HEK293 (cell line): ENCODE data around the gene RINL.
"Not testable (repeated sequence)": the region's sequence is repeated elsewhere in the genome, so short reads cannot be mapped to it uniquely, and the experiment has no call there.

Experiments
- CTCF ChIA-PET: fragments of 350-600 bp; formaldehyde crosslinking; extraction: SDS; loops from one replicate; lab custom pipeline; 2021; ENCODE audit warnings: antibody characterized with exemption; lab: Yijun Ruan, JAX
- POLR2A ChIA-PET: fragments of 300-600 bp; formaldehyde crosslinking; extraction: SDS; loops from one replicate; lab custom pipeline; 2020; ENCODE audit warnings: antibody characterized with exemption, inconsistent platforms; lab: Yijun Ruan, JAX
- H3K27ac ChIP-seq: fragments of 200-500 bp; sonication (Bioruptor generic); 2 replicates; pipeline ENCODE4 v1.5.1; 2014; ENCODE audit warnings: low read depth, low read length, control low read depth, inconsistent platforms; ENCODE audit errors: extremely low read depth
- H3K36me3 ChIP-seq, 2 experiments: fragments of 200-500 bp in 1 of 2; sonication (Bioruptor generic) in 1 of 2; 1 replicate in 1 of 2; 2 replicates in 1 of 2; pipeline ENCODE4 v1.5.1; 2014 to 2017; ENCODE audit warnings: inconsistent platforms in 2 of 2, low read length in 2 of 2; ENCODE audit not compliant: control insufficient read depth in 2 of 2, insufficient read depth in 1 of 2
- H3K4me1 ChIP-seq: fragments of 200-500 bp; sonication (Bioruptor generic); 2 replicates; pipeline ENCODE4 v1.5.1; 2014; ENCODE audit warnings: mild to moderate bottlenecking, low read length, inconsistent platforms; ENCODE audit not compliant: control insufficient read depth, insufficient read depth
- H3K4me3 ChIP-seq: 2 replicates; pipeline ENCODE4 v1.5.1; 2011; ENCODE audit warnings: low read depth, mild to moderate bottlenecking, control low read depth, low read length, moderate library complexity
- H3K9me3 ChIP-seq: fragments of 200-500 bp; sonication (Bioruptor generic); 2 replicates; pipeline ENCODE4 v1.5.1; 2014; ENCODE audit warnings: low read depth, low read length, inconsistent platforms; ENCODE audit not compliant: control insufficient read depth, insufficient read depth
- BCL11B ChIP-seq: fragments of 450-650 bp; formaldehyde crosslinking; IDR thresholded peaks from 2 replicates; pipeline ENCODE4 v1.5.1; 2016; ENCODE audit warnings: low read depth, missing biosample characterization, missing genetic modification characterization
- EGR2 ChIP-seq: fragments of 450-650 bp; formaldehyde crosslinking; IDR thresholded peaks from 2 replicates; pipeline ENCODE4 v1.5.1; 2016; ENCODE audit warnings: low read depth, missing biosample characterization, missing genetic modification characterization
- SP3 ChIP-seq: fragments of 450-650 bp; formaldehyde crosslinking; IDR thresholded peaks from 2 replicates; pipeline ENCODE4 v1.5.1; 2016; ENCODE audit warnings: missing biosample characterization, missing genetic modification characterization
- ZFHX2 ChIP-seq: fragments of 450-650 bp; formaldehyde crosslinking; conservative IDR thresholded peaks from 2 replicates; pipeline ENCODE4 v1.5.1; 2016; ENCODE audit warnings: missing biosample characterization, missing genetic modification characterization
- TF ChIP-seq, protein P1 (sequence below): fragments of 450-650 bp; formaldehyde crosslinking; IDR thresholded peaks from 2 replicates; pipeline ENCODE4 v1.5.1; 2016; ENCODE audit warnings: missing biosample characterization, missing genetic modification characterization
- TF ChIP-seq, protein P2 (sequence below): fragments of 450-650 bp; IDR thresholded peaks from 2 replicates; pipeline ENCODE4 v1.5.1; 2018; ENCODE audit warnings: missing biosample characterization, missing genetic modification characterization
- TF ChIP-seq, protein P3 (sequence below): fragments of 450-650 bp; formaldehyde crosslinking; IDR thresholded peaks from 2 replicates; pipeline ENCODE4 v1.5.1; 2017; ENCODE audit warnings: missing biosample characterization, missing genetic modification characterization
- TF ChIP-seq, protein P4 (sequence below): fragments of 450-650 bp; formaldehyde crosslinking; IDR thresholded peaks from 2 replicates; pipeline ENCODE4 v1.5.1; 2016; ENCODE audit warnings: missing biosample characterization, missing genetic modification characterization

RINL gene

DNA sequence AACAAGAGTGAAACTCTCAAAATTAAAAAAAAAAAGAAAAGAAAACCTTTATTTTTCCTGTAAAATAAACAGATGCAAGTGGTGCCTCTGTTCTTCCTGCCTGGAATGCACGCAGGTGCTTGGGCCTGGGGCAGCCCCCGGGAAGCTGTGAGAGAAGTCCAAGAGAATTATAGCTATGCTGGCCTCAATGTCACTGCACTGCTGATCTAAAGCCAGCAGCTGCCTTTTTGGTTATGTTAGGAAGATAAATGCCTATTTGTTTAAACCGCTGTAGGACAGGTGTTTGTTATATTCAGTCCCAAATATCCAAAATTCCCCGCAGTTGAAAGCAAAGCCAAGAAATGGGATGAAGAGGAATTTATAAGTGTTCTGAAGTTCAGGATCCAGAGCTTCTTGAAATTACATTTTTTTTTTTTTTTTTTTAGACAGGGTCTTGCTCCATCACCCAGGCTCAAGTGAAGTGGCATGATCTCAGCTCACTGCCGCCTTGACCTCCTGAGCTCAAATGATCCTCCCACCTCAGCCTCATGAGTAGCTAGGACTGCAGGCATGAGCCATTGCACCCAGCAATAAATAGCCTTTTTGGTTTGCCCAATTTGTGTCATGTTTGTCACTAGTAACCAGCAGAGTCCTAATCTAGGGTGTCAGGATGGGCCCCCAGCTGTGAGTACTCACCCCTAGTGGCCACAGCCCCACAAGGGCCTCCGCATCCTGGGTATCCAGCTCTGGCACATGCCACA, 2.2 kb downstream of the RINL start (continued):
- TF ChIP-seq, protein P1, sequence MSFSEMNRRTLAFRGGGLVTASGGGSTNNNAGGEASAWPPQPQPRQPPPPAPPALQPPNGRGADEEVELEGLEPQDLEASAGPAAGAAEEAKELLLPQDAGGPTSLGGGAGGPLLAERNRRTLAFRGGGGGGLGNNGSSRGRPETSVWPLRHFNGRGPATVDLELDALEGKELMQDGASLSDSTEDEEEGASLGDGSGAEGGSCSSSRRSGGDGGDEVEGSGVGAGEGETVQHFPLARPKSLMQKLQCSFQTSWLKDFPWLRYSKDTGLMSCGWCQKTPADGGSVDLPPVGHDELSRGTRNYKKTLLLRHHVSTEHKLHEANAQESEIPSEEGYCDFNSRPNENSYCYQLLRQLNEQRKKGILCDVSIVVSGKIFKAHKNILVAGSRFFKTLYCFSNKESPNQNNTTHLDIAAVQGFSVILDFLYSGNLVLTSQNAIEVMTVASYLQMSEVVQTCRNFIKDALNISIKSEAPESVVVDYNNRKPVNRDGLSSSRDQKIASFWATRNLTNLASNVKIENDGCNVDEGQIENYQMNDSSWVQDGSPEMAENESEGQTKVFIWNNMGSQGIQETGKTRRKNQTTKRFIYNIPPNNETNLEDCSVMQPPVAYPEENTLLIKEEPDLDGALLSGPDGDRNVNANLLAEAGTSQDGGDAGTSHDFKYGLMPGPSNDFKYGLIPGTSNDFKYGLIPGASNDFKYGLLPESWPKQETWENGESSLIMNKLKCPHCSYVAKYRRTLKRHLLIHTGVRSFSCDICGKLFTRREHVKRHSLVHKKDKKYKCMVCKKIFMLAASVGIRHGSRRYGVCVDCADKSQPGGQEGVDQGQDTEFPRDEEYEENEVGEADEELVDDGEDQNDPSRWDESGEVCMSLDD (tag by site-specific recombination), result no peak

DNA sequence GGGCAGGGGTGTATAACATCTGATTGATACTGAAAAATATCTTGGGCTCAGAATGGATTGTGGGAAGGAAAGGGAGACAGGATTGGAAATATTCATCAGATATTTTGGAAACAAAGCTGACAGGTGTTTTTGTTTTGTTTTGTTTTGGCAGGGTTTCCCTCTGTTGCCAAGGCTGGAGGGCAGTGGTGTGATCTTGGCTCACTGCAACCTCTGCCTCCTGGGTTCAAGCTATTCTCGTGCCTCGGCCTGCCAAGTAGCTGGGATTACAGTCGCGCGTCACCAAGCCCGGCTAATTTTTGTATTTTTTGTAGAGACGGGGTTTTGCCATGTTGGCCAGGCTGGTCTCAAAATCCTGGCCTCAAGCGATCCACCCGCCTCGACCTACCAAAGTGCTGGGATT, 4.7 kb downstream of the RINL start:
- POLR2A ChIA-PET, result interaction anchor here (3.1 kb wide), 1 partner anchor 24 kb away, joined by 22 read pairs; the partner anchor contains the start of gene HNRNPL
- CTCF ChIA-PET, result interaction anchor here (0.6 to 9.0 kb wide), 4 partner anchors 15 to 358 kb away, joined by 3 to 84 read pairs (median 3); partner anchors contain the start of genes MRPS12 and SARS2
- H3K4me3 ChIP-seq, result not testable (repeated sequence)

DNA sequence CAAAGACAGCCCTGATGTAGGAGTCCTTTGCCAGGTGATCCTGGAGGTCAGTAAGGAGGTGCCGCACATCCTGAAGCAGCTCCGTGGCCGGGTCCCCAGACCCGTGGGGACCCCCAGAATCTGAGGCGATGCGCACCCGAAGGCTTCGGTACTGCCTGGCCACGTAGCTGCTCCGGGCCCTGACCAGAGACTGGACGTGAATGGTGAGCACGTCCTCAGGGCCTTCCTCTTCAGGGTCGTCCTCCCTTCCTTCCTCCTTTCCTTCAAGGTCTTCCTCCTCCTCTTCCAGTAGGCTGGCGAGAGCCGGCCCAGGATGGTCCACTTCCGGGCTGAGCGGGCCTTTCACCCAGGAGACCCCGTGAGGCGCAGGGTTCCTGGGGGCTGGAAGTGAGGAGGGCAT, 7.5 kb downstream of the RINL start:
- TF ChIP-seq SP3 (tag by site-specific recombination) (no peak), BCL11B (tag by site-specific recombination) (no peak)
- TF ChIP-seq, protein P1 (tag by site-specific recombination), result 0 out of 2 replicates have a peak, but pooled peaks have one; percentile 13
- TF ChIP-seq, protein P2, sequence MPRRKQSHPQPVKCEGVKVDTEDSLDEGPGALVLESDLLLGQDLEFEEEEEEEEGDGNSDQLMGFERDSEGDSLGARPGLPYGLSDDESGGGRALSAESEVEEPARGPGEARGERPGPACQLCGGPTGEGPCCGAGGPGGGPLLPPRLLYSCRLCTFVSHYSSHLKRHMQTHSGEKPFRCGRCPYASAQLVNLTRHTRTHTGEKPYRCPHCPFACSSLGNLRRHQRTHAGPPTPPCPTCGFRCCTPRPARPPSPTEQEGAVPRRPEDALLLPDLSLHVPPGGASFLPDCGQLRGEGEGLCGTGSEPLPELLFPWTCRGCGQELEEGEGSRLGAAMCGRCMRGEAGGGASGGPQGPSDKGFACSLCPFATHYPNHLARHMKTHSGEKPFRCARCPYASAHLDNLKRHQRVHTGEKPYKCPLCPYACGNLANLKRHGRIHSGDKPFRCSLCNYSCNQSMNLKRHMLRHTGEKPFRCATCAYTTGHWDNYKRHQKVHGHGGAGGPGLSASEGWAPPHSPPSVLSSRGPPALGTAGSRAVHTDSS (tag by site-specific recombination), result peak; percentile 60; the same call in 1 of the 2 replicates
- TF ChIP-seq, all 188 proteins: peak for 2
- no peak overlapping the region for H3K27ac ChIP-seq
- peaks cover 5 to 12% of the 10 kb centered on the region in 2 experiments; a peak in 2 of 3 replicates for H3K36me3 ChIP-seq
- POLR2A ChIA-PET, result interaction anchor here (0.8 to 0.9 kb wide), 2 partner anchors 18 to 19 kb away, joined by 3 read pairs; no protein-coding TSS in a partner anchor
- H3K4me3 ChIP-seq, result no peak overlapping the region
- no peaks in the 10 kb centered on the region for H3K9me3 ChIP-seq
- peaks cover 2% of the 10 kb centered on the region; the same call in 1 of the 2 replicates for H3K4me1 ChIP-seq
- CTCF ChIA-PET, result interaction anchor here (0.6 to 1.3 kb wide), 3 partner anchors 10 to 17 kb away, joined by 3 to 7 read pairs (median 3); no protein-coding TSS in a partner anchor

More for the DNA sequence above, 4.7 kb downstream of the RINL start:
- not testable (repeated sequence) for H3K9me3 ChIP-seq, H3K27ac ChIP-seq, H3K36me3 ChIP-seq, H3K4me1 ChIP-seq

DNA sequence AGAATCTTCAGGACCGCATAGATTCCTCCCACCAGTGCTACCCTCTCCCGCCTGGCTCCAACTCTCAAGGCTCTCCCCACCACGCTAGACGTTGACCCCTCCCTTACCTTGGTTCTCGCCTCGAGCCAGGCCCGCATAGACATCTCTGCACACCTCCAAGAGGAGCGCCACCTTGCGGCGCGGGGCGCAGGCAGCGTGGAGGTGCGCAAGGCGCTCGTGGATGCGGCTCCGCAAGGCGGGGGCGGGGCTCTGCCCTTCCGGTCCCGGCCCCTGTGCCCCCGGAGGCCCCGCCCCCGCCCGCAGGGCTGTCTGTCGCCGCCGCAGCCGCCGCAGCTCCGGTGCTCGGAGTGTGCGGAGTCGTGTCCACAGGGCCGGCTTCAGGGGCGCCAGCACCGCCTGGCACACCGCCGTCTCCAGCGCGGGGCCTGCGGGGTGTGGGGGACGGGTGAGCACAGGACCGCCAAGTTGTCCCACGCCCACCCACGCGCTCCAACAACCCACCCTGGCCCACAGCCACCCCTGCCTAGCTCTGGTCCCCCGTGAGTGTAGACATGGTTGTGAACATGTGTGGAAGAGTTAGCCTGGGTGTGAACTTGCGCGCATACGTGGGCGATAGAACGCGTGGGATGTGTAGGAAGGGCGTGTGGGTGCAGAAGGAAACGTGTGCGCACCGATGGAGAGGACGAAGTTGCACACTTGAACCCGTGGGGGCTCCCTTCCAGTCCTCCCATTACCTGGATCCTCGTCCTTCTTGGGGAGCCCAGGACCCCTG, 8.1 kb downstream of the RINL start:
- peak; percentile 87 for TF ChIP-seq ZFHX2 (tag by site-specific recombination)
- TF ChIP-seq, protein P3, sequence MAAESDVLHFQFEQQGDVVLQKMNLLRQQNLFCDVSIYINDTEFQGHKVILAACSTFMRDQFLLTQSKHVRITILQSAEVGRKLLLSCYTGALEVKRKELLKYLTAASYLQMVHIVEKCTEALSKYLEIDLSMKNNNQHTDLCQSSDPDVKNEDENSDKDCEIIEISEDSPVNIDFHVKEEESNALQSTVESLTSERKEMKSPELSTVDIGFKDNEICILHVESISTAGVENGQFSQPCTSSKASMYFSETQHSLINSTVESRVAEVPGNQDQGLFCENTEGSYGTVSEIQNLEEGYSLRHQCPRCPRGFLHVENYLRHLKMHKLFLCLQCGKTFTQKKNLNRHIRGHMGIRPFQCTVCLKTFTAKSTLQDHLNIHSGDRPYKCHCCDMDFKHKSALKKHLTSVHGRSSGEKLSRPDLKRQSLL (tag by site-specific recombination), result no peak
- TF ChIP-seq, protein P4, sequence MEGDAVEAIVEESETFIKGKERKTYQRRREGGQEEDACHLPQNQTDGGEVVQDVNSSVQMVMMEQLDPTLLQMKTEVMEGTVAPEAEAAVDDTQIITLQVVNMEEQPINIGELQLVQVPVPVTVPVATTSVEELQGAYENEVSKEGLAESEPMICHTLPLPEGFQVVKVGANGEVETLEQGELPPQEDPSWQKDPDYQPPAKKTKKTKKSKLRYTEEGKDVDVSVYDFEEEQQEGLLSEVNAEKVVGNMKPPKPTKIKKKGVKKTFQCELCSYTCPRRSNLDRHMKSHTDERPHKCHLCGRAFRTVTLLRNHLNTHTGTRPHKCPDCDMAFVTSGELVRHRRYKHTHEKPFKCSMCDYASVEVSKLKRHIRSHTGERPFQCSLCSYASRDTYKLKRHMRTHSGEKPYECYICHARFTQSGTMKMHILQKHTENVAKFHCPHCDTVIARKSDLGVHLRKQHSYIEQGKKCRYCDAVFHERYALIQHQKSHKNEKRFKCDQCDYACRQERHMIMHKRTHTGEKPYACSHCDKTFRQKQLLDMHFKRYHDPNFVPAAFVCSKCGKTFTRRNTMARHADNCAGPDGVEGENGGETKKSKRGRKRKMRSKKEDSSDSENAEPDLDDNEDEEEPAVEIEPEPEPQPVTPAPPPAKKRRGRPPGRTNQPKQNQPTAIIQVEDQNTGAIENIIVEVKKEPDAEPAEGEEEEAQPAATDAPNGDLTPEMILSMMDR, result 0 out of 2 replicates have a peak, but pooled peaks have one; percentile 13
- TF ChIP-seq, protein P1 (tag by site-specific recombination), result 0 out of 2 replicates have a peak, but pooled peaks have one; percentile 13
- TF ChIP-seq EGR2, result peak; percentile 89
- Histone ChIP-seq H3K4me3 (no peak overlapping the region), H3K9me3 (no peaks in the 10 kb centered on the region), H3K36me3 (peaks cover 5 to 12% of the 10 kb centered on the region in 2 experiments; a peak in 2 of 3 replicates), H3K27ac (no peak overlapping the region), H3K4me1 (peaks cover 2% of the 10 kb centered on the region; the same call in 1 of the 2 replicates)
- CTCF ChIA-PET, result interaction anchor here (0.6 to 1.3 kb wide), 4 partner anchors 10 to 18 kb away, joined by 3 to 7 read pairs (median 4); no protein-coding TSS in a partner anchor
- POLR2A ChIA-PET, result no interaction called here
